T-helper 2 cell treated with Interferon-gamma antibody and Interleukin-4, amounts not matched to agents 5 μg/mL and 100 μg/mL, for 36 hours (primary cell): ENCODE data around the gene C19orf38.
"Not testable (repeated sequence)": the region's sequence is repeated elsewhere in the genome, so short reads cannot be mapped to it uniquely, and the experiment has no call there.

ENCODE experiments used
- DNase-seq: peaks from one replicate; pipeline ENCODE4 v3.0.0; 2021; ENCODE audit warnings: low spot score
- H3K27ac Mint-ChIP-seq: one replicate; pipeline ENCODE4 v1.8.0; 2021; ENCODE audit warnings: mild to moderate bottlenecking, mixed read lengths
- H3K27me3 Mint-ChIP-seq: one replicate; pipeline ENCODE4 v1.8.0; 2021; ENCODE audit warnings: low read depth, mixed read lengths
- H3K36me3 Mint-ChIP-seq: one replicate; pipeline ENCODE4 v1.8.0; 2021; ENCODE audit warnings: low read depth, mixed read lengths
- H3K4me1 Mint-ChIP-seq: one replicate; pipeline ENCODE4 v1.8.0; 2021; ENCODE audit warnings: low read depth, mixed read lengths
- H3K4me3 Mint-ChIP-seq: one replicate; pipeline ENCODE4 v1.8.0; 2022; ENCODE audit warnings: mild to moderate bottlenecking, moderate library complexity, mixed read lengths
- H3K9me3 Mint-ChIP-seq: one replicate; pipeline ENCODE4 v1.8.0; 2021; ENCODE audit warnings: mixed read lengths

C19orf38 gene

DNA sequence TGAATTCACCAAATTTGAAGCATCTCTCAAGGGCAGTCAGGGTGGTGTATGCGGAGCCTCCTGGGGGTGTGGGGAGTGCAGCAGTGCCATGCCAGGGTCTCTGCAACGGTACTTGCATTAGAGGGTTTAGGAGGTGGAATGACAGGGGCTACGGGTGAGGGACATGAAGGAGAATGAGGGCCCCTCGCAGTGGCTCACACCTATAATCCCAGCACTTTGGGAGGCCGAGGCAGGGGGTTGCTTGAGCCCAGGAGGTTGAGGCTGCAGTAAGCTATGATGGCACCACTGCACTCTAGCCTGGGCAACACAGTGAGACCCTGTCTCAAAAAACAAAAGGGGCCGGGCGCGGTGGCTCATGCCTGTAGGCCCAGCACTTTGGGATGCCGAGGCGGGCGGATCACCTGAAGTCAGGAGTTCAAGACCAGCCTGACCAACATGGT, 21.7 kb downstream of the C19orf38 start:
- Mint-ChIP-seq H3K27ac (peak overlapping the region; percentile 95), H3K4me3 (peak overlapping the region; percentile 89), H3K4me1 (peaks cover 27% of the 10 kb centered on the region)
- H3K27me3 Mint-ChIP-seq, DNase-seq, H3K36me3 Mint-ChIP-seq, H3K9me3 Mint-ChIP-seq: not testable (repeated sequence)

DNA sequence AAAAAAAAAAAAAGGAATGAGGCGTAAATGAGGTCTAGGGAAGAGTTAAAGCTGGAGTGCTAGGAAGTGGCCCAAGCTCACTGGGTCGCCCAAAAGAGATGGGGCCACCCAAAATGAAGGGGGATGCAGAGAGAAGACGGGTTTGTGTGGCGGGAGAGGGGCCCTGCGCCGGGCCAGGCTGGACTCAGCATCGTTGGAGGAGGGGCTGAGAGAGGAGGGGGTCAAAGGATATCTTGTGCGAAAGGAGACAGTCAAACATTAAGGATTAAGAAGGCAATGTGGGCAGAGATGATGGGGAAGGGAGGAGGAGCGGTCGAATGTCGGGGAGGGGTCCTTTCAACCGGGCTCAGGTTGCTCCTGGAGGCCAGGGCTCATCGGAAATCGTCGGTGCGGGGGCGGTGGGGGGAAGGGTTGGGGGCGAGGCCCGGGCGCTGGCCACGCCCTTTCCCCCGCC, 22.3 kb downstream of the C19orf38 start:
- DNase-seq = no peak
- no peaks in the 10 kb centered on the region for H3K9me3 Mint-ChIP-seq
- peak overlapping the region; percentile 89 for H3K4me3 Mint-ChIP-seq
- peaks cover 6% of the 10 kb centered on the region for H3K36me3 Mint-ChIP-seq
- H3K27me3 Mint-ChIP-seq = no peaks in the 10 kb centered on the region
- H3K27ac Mint-ChIP-seq = peak overlapping the region; percentile 95
- H3K4me1 Mint-ChIP-seq = peaks cover 27% of the 10 kb centered on the region

DNA sequence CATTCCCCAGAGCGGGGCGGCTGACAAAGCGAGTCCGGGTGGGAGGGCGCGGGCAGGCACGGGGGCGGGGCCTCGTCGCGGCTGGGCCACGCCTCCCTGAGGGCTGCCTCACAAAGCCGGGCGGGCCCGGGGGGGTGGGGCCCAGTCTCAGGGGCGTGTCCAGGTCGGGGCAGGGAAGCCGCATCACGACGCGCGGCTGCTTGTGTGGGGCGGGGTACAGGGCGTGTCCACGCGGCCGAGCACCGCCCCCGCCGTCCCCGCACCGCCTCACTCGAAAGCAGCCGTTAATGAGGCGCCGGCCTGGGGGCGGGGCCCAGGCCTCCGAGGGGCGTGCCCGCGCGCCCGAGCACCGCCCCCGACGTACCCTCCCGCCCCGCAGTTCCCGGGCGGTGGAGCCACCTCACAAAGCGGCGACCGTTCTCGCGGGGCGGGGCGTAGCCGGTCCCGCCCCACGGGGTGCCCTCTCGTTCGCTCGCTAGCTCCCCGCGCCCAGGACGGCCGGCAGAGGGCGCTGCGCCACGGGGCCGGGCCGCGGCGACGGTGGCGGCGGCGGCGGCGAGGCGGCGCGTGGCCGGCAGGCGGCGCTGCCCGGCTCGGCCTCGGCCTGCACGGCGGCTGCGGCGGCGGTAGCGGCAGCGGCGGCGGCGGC, 22.9 kb downstream of the C19orf38 start, which contains the start of gene CARM1:
Gene CARM1 (plus strand): TSS at position 599 of the 649 bp plus-strand sequence. CDS start 150 bp downstream, outside the sequence.
- Mint-ChIP-seq H3K27me3 (no peaks in the 10 kb centered on the region), H3K36me3 (peaks cover 6% of the 10 kb centered on the region), H3K27ac (peak within 1 kb of the TSS; percentile 95), H3K4me1 (peaks cover 27% of the 10 kb centered on the region), H3K9me3 (no peaks in the 10 kb centered on the region), H3K4me3 (peak within 1 kb of the TSS; percentile 92)
- peak; percentile 98 for DNase-seq

DNA sequence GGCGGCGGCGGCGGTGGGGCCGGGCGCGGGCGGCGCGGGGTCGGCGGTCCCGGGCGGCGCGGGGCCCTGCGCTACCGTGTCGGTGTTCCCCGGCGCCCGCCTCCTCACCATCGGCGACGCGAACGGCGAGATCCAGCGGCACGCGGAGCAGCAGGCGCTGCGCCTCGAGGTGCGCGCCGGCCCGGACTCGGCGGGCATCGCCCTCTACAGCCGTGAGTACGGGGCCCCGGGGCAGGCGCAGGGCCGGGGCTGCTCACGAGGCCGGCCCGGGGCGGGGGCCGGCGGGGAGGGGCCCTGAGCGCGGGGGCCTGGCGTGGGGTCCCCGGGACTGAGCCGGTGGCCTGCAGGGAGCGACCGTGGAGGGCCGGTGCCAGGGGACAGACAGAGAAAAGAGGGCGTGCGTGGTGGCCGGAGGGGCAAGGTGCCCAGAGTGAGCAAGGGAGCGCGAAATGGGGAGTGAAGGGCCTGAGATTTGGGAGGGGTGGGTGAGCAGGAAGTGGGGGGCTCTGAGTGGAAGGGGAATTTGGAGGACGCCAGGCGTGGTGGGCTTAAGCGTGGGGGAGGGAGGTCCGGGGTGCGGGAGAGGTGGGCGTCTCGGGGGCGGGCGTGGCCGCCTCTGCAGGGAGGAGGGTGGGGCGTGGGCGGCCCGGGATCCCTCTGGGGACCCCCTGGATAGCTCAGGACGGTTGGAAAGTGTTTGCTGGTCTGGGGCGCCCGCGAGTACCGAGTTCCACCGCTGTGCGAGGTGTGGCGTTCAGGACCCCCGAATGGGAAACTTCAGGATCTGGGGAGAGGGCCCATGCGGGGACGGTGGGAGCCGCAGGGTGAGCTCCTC, 23.7 kb downstream of the C19orf38 start:
- Mint-ChIP-seq H3K4me3 (peak overlapping the region; percentile 92), H3K27ac (peak overlapping the region; percentile 95), H3K27me3 (no peaks in the 10 kb centered on the region), H3K9me3 (no peaks in the 10 kb centered on the region), H3K4me1 (peaks cover 29% of the 10 kb centered on the region), H3K36me3 (peaks cover 6% of the 10 kb centered on the region)
- peak; percentile 38 for DNase-seq

DNA sequence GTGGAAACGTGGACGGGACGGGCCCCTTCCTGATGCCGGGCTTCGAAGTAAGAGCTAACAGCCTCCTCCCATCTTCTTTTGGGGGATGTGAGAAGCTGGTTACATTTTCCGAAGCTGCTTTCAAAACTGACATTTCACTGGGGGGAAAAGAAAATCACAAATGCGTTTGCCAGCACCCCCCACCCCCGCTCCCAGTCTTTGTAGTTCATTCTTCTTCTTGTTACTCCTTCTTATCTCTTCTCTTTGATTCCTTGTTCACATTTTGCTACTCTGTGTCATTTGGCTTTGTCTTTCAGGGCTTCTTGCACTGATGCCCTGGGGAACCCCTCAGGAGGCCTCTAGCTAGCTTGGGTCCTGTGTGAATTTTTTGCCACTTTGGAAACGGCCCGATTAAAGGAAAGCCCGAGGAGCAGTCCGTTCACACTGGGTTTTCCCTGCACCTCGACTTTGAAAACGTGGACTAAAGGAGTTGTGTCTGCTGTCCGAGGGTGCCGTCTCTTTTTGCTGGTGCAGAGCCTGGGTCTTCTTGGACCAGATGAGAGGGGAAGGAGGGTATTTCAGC, 24.4 kb downstream of the C19orf38 start:
- Mint-ChIP-seq H3K27me3 (no peaks in the 10 kb centered on the region), H3K9me3 (no peaks in the 10 kb centered on the region), H3K27ac (peak overlapping the region; percentile 95), H3K4me3 (peak overlapping the region; percentile 92), H3K36me3 (peaks cover 6% of the 10 kb centered on the region), H3K4me1 (peaks cover 31% of the 10 kb centered on the region)
- DNase-seq = no peak

DNA sequence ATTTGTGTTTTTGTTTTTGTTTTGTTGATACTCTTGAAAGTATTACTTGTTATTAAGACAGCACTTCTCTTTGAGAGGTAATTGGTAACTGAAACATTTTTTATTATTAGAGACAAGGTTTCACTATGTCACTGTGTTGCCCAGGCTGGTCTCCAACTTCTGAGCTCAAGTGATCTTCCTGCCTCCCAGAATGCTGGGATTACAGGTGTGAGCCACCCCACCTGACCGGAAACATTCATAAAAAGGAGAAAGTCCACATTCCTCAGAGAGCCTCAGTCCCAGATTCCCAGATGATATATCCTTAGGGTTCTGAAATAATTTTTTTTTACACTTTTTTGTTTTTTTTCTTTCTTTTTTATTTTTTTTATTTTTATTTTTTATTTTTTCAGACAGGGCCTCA, 25.8 kb downstream of the C19orf38 start:
- no peak for DNase-seq
- peak overlapping the region; percentile 42 for H3K4me3 Mint-ChIP-seq
- no peaks in the 10 kb centered on the region for H3K27me3 Mint-ChIP-seq
- H3K36me3 Mint-ChIP-seq = peaks cover 6% of the 10 kb centered on the region
- H3K9me3 Mint-ChIP-seq = no peaks in the 10 kb centered on the region
- H3K27ac Mint-ChIP-seq = peak overlapping the region; percentile 55
- H3K4me1 Mint-ChIP-seq = peaks cover 34% of the 10 kb centered on the region

DNA sequence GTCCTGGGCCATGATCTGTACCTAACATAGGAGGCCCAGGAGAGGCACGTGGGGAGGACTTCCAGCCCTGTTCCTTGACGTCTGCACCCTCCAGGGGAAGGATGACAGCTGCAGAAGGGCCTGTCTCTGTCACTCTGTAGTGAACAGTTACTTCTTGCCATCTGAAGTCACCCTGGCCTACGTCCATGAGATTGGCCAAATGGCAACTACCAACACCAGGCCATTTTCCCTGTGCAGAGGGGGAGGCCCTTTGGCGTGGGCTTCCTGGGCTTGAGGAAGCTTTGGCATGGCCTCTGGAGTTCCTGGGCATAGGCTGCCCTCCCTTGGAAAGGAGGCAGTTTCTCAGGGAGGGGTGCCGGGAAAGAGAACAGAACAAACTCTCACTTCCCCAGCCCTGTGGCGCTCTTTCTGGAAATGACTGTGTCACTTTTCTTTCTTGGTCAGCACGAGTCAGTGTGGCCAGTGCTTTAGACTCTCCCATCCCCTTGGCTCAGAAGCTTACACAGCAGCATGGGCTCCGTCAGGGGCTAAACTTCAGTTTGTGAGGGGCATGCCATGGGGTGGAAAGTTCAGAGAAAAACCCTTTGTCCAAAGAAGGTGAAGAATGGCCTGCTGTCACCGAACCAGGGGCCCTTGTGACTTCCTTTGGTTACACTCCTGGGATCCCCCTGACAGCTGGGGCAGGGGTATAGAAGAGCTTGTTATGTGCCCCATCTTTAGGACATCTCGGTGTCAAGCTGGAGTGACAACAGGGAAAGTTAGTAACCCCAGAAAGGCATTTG, 28.4 kb downstream of the C19orf38 start:
- no peaks in the 10 kb centered on the region for H3K27me3 Mint-ChIP-seq
- H3K4me1 Mint-ChIP-seq = peaks cover 31% of the 10 kb centered on the region
- H3K27ac Mint-ChIP-seq = peak overlapping the region; percentile 26
- no peaks in the 10 kb centered on the region for H3K9me3 Mint-ChIP-seq
- H3K36me3 Mint-ChIP-seq = peaks cover 9% of the 10 kb centered on the region
- DNase-seq = no peak
- H3K4me3 Mint-ChIP-seq = no peak overlapping the region

DNA sequence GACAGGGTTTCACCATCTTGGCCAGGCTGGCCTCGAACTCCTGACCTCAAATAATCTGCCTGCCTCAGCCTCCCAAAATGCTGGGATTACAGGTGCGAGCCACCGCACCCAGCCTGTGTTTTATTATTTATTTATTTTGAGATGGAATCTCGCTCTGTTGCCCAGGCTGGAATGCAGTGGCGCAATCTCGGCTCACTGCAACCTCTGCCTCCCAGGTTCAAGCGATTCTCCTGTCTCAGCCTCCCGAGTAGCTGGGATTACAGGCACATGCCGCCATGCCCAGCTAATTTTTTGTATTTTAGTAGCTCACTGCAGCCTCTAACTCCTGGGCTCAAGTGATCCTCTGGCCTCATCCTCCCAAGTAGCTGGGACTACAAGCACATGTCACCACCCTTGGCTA, 29.4 kb downstream of the C19orf38 start:
- not testable (repeated sequence) for H3K9me3 Mint-ChIP-seq, H3K36me3 Mint-ChIP-seq
- peak overlapping the region; percentile 73 for H3K27ac Mint-ChIP-seq

DNA sequence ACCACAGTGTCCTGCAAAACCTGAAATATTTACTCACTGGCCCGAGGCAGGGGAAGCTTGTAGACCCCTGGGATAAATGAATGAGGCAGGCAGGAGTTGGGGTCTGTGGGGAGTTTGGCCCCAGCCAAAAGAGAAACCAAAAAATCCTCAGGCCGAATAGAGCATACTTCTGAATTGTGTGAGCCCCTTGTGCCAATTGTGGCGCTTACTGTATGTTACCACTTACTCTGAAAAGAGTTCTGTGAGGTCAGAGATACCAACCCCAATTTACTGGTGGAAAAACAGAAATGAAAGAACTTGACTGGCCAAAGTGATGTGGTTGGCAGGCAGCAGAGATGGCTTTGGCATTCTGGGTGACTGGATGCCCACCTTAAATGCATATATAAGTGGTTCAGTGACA, 30.0 kb downstream of the C19orf38 start:
- peaks cover 24% of the 10 kb centered on the region for H3K4me1 Mint-ChIP-seq
- H3K27ac Mint-ChIP-seq = peak overlapping the region; percentile 73
- H3K4me3 Mint-ChIP-seq = peak overlapping the region; percentile 51
- H3K27me3 Mint-ChIP-seq = no peaks in the 10 kb centered on the region
- no peaks in the 10 kb centered on the region for H3K9me3 Mint-ChIP-seq
- peaks cover 7% of the 10 kb centered on the region for H3K36me3 Mint-ChIP-seq
- DNase-seq = no peak

More for the DNA sequence above, 29.4 kb downstream of the C19orf38 start:
- not testable (repeated sequence) for H3K27me3 Mint-ChIP-seq, DNase-seq, H3K4me3 Mint-ChIP-seq
- peaks cover 30% of the 10 kb centered on the region for H3K4me1 Mint-ChIP-seq

DNA sequence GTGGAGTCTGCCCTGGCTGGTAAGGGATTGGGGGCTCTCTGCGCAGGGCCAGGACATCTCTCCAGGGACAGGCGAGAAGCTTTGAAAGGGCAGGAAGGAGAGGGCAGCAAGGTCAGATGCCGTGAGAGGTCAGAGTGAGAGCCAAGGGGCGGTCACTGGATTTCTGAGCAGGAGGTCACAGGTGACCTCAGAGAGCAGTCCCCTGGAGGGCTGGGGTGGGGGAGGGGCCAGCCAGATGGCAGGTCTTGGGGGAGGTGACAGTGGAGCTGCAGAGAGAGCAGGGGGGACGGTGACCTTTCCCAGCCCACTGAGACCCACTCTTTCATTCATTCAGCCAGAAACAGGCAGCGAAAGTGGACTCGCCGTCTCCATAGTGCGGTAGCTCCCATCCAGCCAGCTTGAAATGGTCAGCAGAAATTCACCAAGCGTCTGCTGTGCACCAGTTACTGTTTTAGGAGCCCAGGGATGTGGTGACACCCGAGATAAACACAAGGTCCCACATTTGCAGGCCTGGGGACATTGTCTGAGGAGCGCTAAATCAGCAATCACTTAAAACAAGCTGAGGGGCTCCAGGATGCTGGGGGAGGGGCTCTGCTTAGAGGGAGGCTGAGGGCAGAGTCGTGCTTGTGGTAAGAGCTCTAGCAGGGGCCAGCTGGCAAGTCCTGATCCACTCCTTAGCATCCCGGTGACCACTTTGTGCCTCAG, 33.3 kb downstream of the C19orf38 start:
- Mint-ChIP-seq H3K4me3 (no peak overlapping the region), H3K4me1 (peaks cover 19% of the 10 kb centered on the region), H3K27me3 (no peaks in the 10 kb centered on the region), H3K9me3 (no peaks in the 10 kb centered on the region), H3K36me3 (peaks cover 2% of the 10 kb centered on the region), H3K27ac (no peak overlapping the region)
- DNase-seq = no peak

DNA sequence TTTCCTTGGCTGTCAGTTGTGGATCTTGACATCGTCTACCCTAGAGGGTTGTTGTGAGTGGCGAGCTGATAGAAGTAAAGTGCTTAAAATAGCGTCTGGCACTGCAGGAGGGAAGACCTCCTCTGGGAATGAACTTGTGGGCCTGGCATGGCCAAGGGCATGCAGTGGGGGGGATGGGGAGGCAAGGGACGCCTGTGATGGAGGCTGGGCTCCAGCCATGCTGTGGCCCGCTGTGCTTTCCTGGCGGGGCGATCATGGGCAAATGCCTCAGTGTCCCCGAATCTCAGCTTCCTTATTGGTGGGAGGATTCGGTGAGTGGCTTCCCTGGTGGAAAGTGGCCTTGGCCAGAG, 33.9 kb downstream of the C19orf38 start:
- H3K27ac Mint-ChIP-seq = no peak overlapping the region
- H3K9me3 Mint-ChIP-seq = no peaks in the 10 kb centered on the region
- no peak for DNase-seq

DNA sequence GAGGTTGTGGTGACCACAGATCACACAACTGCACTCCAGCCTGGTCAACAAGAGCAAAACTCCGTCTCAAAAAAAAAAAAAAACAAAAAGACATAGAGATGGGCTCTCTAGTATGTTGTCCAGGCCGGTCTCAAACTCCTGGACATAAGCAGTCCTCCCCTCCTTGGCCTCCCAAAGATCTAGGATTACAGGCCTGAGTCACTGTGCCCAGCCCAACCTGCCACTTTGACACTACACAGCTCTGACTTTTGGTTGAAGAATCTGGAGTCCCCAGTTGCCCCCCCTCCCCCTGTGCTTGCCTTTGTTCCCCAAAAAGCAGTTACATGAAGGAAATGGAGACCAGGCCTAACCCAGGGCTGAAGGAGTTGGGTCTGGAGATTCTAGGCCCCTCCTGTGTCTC, 36.1 kb downstream of the C19orf38 start:
- H3K27me3 Mint-ChIP-seq = no peaks in the 10 kb centered on the region
- peaks cover 3% of the 10 kb centered on the region for H3K4me1 Mint-ChIP-seq
- H3K9me3 Mint-ChIP-seq = no peaks in the 10 kb centered on the region
- H3K36me3 Mint-ChIP-seq = peaks cover 1% of the 10 kb centered on the region
- no peak overlapping the region for H3K27ac Mint-ChIP-seq
- no peak overlapping the region for H3K4me3 Mint-ChIP-seq
- DNase-seq = no peak

More for the DNA sequence above, 33.9 kb downstream of the C19orf38 start:
- H3K36me3 Mint-ChIP-seq = peaks cover 2% of the 10 kb centered on the region
- peaks cover 15% of the 10 kb centered on the region for H3K4me1 Mint-ChIP-seq
- no peaks in the 10 kb centered on the region for H3K27me3 Mint-ChIP-seq
- H3K4me3 Mint-ChIP-seq = no peak overlapping the region
